Prostate gland (tissue), 2 donors: ENCODE data around the gene DUS1L.

ENCODE experiments used
- CTCF ChIP-seq, 4 experiments: fragments of 200-600 bp in 2 of 4; fragments of 450-650 bp in 2 of 4; sonication (generic) in 2 of 4; IDR thresholded peaks; 1 replicate in 3 of 4; 2 replicates in 1 of 4; pipeline ENCODE4 v1.5.1; 2016 to 2019; ENCODE audit warnings: antibody characterized with exemption in 4 of 4, mild to moderate bottlenecking in 2 of 4, moderate library complexity in 2 of 4
- POLR2A ChIP-seq: fragments of 450-650 bp; IDR thresholded peaks from one replicate; pipeline ENCODE4 v1.6.1; 2016; ENCODE audit warnings: antibody characterized with exemption, mild to moderate bottlenecking
- POLR2AphosphoS5 ChIP-seq: sonication (generic); formaldehyde crosslinking; IDR thresholded peaks from one replicate; pipeline ENCODE4 v1.6.1; 2017; ENCODE audit warnings: antibody characterized with exemption

DNA sequence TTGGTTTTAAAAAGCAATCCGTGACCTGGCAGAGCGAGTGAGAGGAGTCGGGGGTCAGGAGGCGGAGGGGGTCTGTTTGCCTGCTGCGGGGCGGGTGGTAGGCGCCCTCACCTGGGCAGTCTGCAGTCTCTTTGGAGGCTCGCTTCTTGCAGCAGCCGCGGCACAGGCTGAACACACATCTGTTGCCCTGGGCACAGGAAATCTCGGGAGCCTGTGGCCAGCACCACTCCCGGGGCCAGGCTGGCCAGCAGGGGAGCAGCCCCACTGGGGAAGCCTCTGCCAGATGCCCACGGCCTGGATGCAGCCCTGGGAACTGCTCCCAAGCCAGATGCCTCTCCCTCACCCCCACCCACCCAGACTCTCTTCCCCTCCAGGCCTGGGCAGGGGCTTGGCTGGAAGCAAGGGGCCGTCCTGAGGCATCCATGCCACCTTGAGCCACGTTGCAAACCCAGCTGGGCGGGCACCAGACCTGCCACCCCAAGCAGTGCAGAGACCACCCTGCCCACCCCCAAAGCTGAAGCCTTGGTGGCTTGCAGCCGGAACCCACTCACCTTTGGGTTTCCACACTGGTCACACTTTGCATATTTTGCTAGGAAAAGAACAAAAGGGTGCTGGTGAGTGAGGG, 7.3 kb downstream of the DUS1L start:
- TF ChIP-seq CTCF (IDR thresholded peaks at IDR 0.05) (no peak), POLR2AphosphoS5 (no peak), POLR2A (no peak)
